ENCODE results near the gene SLC8A2.

DNA sequence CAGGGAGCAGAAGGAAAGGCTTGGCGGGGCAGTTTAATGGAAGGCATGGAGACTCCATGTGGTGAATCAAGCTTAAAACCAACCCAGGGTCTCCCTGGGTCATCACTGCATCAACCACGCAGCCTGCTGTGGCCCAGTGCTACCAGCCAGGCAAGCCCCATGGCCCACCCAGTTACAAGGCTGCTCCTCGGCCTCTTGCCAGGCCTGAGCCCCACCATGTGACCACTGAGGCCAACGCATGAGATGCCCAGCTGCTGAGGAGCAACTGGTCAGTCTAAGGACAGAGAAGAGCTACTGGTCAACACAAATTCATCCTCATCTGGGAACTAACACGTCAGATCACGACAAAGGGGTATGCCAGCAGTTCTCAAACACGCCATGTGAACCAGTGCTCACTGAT is 27.7 kb upstream of the SLC8A2 start:
- TF ChIP-seq, protein P1, sequence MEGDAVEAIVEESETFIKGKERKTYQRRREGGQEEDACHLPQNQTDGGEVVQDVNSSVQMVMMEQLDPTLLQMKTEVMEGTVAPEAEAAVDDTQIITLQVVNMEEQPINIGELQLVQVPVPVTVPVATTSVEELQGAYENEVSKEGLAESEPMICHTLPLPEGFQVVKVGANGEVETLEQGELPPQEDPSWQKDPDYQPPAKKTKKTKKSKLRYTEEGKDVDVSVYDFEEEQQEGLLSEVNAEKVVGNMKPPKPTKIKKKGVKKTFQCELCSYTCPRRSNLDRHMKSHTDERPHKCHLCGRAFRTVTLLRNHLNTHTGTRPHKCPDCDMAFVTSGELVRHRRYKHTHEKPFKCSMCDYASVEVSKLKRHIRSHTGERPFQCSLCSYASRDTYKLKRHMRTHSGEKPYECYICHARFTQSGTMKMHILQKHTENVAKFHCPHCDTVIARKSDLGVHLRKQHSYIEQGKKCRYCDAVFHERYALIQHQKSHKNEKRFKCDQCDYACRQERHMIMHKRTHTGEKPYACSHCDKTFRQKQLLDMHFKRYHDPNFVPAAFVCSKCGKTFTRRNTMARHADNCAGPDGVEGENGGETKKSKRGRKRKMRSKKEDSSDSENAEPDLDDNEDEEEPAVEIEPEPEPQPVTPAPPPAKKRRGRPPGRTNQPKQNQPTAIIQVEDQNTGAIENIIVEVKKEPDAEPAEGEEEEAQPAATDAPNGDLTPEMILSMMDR (IDR thresholded peaks at IDR 0.05): no peak
- TF ChIP-seq POLR2A (IDR thresholded peaks at IDR 0.05): no peak
- no peak for TF ChIP-seq EP300 (IDR thresholded peaks at IDR 0.05)

Measured in ovary (tissue), 3 donors.